Measurements from ENCODE around the gene PLCG1.

DNA sequence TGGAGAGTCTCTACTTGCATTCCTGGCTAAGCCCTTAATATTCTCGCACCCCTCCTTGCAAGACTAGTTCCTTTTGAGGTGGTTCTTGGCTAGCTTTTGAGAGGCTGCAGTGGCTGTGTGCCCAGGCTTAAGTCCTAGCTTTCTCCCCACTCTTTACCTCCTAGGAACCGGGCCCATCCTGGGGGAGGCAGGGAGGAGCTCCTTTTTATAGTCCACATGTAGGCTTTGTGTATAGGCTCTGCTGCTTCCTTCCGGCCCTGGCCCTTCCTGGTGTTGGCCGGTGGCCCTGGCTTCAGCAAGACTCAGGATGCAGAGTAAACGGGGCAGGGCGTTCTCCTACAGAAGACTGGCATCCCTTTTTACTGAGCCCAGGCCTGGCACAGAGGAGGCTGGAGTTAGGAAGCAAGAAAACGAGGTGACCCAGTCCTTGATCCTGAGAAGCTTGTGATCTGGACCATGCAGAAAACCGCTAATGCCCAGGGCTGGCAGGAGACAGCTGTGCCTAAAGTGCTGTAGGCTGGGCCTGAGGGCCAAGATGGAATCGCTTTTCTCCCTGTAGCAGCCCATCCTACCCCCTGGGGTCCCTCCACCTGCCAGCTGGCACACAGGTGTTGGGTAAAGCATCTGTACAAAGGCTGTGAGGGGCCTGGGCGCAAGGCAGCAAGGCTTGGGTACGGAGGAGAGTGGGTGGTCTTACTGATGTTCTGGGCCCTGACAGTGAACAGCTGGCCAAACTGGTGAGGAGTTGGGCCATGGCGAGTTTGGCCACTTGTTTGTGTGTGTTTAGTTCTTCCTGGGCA, 8.7 kb downstream of the PLCG1 start:
- TF ChIP-seq EZH2 (IDR thresholded peaks at IDR 0.05; ENCODE audit: low read length, unreplicated experiment) (no peak), EZH2phosphoT487 (IDR thresholded peaks at IDR 0.05; ENCODE audit: borderline replicate concordance, low read length) (no peak)
- TF ChIP-seq, protein P1, sequence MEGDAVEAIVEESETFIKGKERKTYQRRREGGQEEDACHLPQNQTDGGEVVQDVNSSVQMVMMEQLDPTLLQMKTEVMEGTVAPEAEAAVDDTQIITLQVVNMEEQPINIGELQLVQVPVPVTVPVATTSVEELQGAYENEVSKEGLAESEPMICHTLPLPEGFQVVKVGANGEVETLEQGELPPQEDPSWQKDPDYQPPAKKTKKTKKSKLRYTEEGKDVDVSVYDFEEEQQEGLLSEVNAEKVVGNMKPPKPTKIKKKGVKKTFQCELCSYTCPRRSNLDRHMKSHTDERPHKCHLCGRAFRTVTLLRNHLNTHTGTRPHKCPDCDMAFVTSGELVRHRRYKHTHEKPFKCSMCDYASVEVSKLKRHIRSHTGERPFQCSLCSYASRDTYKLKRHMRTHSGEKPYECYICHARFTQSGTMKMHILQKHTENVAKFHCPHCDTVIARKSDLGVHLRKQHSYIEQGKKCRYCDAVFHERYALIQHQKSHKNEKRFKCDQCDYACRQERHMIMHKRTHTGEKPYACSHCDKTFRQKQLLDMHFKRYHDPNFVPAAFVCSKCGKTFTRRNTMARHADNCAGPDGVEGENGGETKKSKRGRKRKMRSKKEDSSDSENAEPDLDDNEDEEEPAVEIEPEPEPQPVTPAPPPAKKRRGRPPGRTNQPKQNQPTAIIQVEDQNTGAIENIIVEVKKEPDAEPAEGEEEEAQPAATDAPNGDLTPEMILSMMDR (conservative IDR thresholded peaks at IDR 0.05; ENCODE audit: low read depth, low read length) = no peak

Measured in PC-3 (cell line).